IPS-20b (cell line): ENCODE data around the gene ADGRG4.
"Not testable (repeated sequence)": the region's sequence is repeated elsewhere in the genome, so short reads cannot be mapped to it uniquely, and the experiment has no call there.

Experiments
- H3K27ac ChIP-seq: one replicate; pipeline ENCODE4 v1.5.1; 2013; ENCODE audit warnings: low read length
- H3K27me3 ChIP-seq: 2 replicates; pipeline ENCODE4 v1.6.1; 2013; ENCODE audit warnings: mild to moderate bottlenecking, low read length, inconsistent platforms; ENCODE audit not compliant: insufficient read depth
- H3K36me3 ChIP-seq: 2 replicates; pipeline ENCODE4 v1.6.1; 2013; ENCODE audit warnings: low read depth, mild to moderate bottlenecking, inconsistent platforms, low read length, moderate library complexity; ENCODE audit not compliant: insufficient read depth
- H3K4me1 ChIP-seq: 2 replicates; pipeline ENCODE4 v1.6.1; 2013; ENCODE audit warnings: mild to moderate bottlenecking, control low read depth, inconsistent platforms, low read length, moderate library complexity; ENCODE audit not compliant: insufficient read depth
- H3K4me3 ChIP-seq: 2 replicates; pipeline ENCODE4 v1.5.1; 2013; ENCODE audit warnings: mild to moderate bottlenecking, low read length, inconsistent platforms
- H3K9ac ChIP-seq: 2 replicates; pipeline ENCODE4 v1.6.1; 2013; ENCODE audit warnings: low read depth, mild to moderate bottlenecking, inconsistent platforms, low read length, moderate library complexity
- H3K9me3 ChIP-seq: 2 replicates; pipeline ENCODE4 v1.6.1; 2013; ENCODE audit warnings: mild to moderate bottlenecking, low read depth, low read length, inconsistent platforms; ENCODE audit not compliant: insufficient read depth

ADGRG4 gene, protein sequence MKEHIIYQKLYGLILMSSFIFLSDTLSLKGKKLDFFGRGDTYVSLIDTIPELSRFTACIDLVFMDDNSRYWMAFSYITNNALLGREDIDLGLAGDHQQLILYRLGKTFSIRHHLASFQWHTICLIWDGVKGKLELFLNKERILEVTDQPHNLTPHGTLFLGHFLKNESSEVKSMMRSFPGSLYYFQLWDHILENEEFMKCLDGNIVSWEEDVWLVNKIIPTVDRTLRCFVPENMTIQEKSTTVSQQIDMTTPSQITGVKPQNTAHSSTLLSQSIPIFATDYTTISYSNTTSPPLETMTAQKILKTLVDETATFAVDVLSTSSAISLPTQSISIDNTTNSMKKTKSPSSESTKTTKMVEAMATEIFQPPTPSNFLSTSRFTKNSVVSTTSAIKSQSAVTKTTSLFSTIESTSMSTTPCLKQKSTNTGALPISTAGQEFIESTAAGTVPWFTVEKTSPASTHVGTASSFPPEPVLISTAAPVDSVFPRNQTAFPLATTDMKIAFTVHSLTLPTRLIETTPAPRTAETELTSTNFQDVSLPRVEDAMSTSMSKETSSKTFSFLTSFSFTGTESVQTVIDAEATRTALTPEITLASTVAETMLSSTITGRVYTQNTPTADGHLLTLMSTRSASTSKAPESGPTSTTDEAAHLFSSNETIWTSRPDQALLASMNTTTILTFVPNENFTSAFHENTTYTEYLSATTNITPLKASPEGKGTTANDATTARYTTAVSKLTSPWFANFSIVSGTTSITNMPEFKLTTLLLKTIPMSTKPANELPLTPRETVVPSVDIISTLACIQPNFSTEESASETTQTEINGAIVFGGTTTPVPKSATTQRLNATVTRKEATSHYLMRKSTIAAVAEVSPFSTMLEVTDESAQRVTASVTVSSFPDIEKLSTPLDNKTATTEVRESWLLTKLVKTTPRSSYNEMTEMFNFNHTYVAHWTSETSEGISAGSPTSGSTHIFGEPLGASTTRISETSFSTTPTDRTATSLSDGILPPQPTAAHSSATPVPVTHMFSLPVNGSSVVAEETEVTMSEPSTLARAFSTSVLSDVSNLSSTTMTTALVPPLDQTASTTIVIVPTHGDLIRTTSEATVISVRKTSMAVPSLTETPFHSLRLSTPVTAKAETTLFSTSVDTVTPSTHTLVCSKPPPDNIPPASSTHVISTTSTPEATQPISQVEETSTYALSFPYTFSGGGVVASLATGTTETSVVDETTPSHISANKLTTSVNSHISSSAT (N-terminal part only)

GRCh38 chrX:136300721-136301120 is at the start of gene ADGRG4:
ADGRG4 (plus strand) TSS chrX:136300963; CDS start chrX:136308778, 7,815 bp downstream.
- not testable (repeated sequence) for H3K4me3 ChIP-seq, H3K27me3 ChIP-seq, H3K4me1 ChIP-seq, H3K9ac ChIP-seq, H3K27ac ChIP-seq, H3K36me3 ChIP-seq, H3K9me3 ChIP-seq

DNA sequence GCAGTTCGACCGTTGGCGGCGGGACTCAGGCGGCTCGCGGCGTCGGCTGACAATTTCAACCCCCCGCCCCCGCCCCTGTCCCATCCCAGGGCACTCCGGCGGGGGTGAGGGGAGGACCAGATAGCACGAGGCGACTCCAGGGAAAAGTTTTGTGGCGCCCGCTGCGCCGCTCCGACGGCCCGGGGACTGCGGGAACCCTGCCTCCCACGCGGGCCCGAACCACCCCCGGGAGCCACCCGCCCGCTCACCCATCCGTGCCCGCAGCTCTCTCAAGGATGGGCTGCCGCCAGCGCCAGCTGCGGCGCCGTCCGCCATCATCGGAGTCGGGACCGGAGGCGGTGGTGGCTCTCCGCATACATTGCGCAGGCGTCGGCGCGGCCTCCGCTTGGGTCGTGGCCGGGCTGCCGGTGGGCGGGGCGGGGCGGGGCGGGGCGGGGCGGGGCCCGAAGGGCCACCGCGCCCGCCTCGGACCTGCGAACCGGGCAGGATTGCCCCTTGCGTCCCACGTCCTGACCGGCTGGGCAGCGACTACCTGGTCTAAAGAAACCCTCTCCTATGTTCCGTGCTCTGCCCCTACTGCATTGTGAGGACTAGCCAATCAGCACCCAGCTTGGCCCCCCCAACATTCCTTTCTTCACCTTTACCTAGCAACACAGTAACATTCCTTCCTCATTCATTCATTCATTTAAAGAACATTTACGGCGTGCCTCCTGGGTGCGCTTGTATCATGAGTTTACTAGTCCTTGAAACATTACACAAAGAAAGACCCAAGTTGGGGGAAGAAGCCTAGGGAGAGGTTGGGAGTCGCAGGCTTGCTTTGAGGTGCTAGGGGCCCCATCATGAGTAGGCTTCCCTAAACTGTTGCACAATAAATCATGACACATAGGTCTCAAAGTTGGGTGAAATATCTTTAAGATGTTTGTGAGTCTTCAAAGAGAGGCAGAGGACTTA is 49.4 kb upstream of the ADGRG4 start, which contains the start of gene MAP7D3:
Gene MAP7D3, minus strand, starts transcription at position 360 of the 951 bp plus-strand sequence. Its CDS starts 42 bp downstream, at position 318.
- no peaks in the 10 kb centered on the region for H3K36me3 ChIP-seq
- no peaks in the 10 kb centered on the region for H3K4me1 ChIP-seq
- H3K9me3 ChIP-seq, result no peaks in the 10 kb centered on the region
- no peaks in the 10 kb centered on the region; the same call in 1 of the 2 replicates for H3K27me3 ChIP-seq
- H3K4me3 ChIP-seq, result peak within 1 kb of the TSS; percentile 78
- peak within 1 kb of the TSS; percentile 67; the same call in 1 of the 2 replicates for H3K9ac ChIP-seq
- no peak within 1 kb of the TSS for H3K27ac ChIP-seq

DNA sequence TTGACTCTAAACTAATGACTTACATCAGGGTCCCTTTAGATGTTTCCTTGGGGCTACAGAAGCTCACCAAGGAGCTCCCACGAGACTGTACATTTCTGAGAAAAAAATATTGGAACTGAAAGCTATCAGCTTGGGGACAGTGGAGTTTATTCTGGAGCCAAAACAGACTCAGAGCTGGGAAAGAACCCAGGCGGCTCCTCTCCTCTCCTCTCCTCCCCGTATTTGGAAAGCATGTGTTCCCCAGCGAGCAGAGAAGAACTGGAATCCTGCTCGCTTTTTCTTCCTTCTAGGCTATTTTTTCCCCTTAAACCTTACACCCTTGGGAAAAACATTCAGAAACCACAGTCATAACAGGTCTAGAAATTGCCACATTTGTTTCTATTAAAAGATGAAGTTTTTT is 45.2 kb upstream of the ADGRG4 start:
- H3K4me1 ChIP-seq, result no peaks in the 10 kb centered on the region
- H3K9ac ChIP-seq, result no peak overlapping the region
- H3K9me3 ChIP-seq, result no peaks in the 10 kb centered on the region
- no peaks in the 10 kb centered on the region for H3K36me3 ChIP-seq
- H3K4me3 ChIP-seq, result no peak overlapping the region
- no peak overlapping the region for H3K27ac ChIP-seq
- H3K27me3 ChIP-seq, result no peaks in the 10 kb centered on the region

DNA sequence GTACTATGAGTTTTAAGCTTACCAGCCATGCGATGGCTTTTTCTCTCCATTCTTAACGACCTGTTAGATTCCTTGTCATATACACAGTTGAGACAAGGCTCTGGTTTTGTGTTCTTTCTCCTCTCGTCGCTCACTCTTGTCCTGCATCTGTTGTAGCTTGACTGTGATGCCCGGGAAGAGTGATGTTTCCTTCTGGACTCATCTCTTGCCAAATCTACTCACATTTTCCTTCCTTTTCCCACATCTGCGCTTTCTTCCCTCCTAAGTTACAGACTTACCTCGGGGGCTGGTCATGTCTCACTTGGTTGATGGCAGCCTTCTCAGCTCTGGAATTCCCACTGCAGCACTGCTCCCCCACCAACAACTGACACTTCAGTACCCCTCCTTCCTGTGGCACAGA is 44.7 kb upstream of the ADGRG4 start:
- Histone ChIP-seq H3K27ac (no peak overlapping the region), H3K4me3 (no peak overlapping the region), H3K4me1 (no peaks in the 10 kb centered on the region), H3K9ac (no peak overlapping the region), H3K9me3 (no peaks in the 10 kb centered on the region), H3K36me3 (no peaks in the 10 kb centered on the region), H3K27me3 (no peaks in the 10 kb centered on the region)

DNA sequence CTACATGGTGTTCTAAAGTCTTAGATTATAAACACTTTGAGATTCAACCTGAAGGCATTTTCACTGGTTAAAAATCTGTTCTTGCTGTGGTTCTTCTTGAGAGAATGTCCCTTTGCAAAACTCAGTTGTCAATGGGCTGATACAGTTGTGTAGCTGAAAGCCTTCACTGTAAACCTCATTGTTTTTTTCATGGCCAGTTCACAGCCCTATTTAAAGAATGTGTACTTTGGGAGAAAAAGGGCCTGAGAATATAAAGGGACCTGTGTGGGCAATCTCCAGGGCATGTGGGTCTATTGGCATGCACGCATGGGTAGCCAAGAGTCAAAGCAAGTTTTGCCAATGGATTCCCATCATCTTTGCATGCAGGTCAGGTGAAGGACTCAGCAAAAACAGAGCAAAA is 41.8 kb upstream of the ADGRG4 start:
- Histone ChIP-seq H3K4me1 (no peaks in the 10 kb centered on the region), H3K27me3 (no peaks in the 10 kb centered on the region), H3K9me3 (no peaks in the 10 kb centered on the region), H3K4me3 (no peak overlapping the region), H3K36me3 (no peaks in the 10 kb centered on the region), H3K27ac (no peak overlapping the region), H3K9ac (no peak overlapping the region)

GRCh38 chrX:136259543-136259942 is 41.2 kb upstream of the ADGRG4 start:
- Histone ChIP-seq H3K36me3 (no peaks in the 10 kb centered on the region), H3K9ac (no peak overlapping the region), H3K27me3 (no peaks in the 10 kb centered on the region), H3K9me3 (no peaks in the 10 kb centered on the region), H3K27ac (no peak overlapping the region), H3K4me3 (no peak overlapping the region), H3K4me1 (no peaks in the 10 kb centered on the region)

GRCh38 chrX:136260776-136261175 is 40.0 kb upstream of the ADGRG4 start:
- no peak overlapping the region for H3K4me3 ChIP-seq
- H3K9ac ChIP-seq, result no peak overlapping the region
- no peak overlapping the region for H3K27ac ChIP-seq
- no peaks in the 10 kb centered on the region for H3K36me3 ChIP-seq
- H3K9me3 ChIP-seq, result no peaks in the 10 kb centered on the region
- no peaks in the 10 kb centered on the region for H3K27me3 ChIP-seq
- no peaks in the 10 kb centered on the region for H3K4me1 ChIP-seq

GRCh38 chrX:136261321-136261720 is 39.4 kb upstream of the ADGRG4 start:
- Histone ChIP-seq H3K4me3 (no peak overlapping the region), H3K27ac (no peak overlapping the region), H3K4me1 (no peaks in the 10 kb centered on the region), H3K27me3 (no peaks in the 10 kb centered on the region), H3K9ac (no peak overlapping the region), H3K36me3 (no peaks in the 10 kb centered on the region), H3K9me3 (no peaks in the 10 kb centered on the region)

DNA sequence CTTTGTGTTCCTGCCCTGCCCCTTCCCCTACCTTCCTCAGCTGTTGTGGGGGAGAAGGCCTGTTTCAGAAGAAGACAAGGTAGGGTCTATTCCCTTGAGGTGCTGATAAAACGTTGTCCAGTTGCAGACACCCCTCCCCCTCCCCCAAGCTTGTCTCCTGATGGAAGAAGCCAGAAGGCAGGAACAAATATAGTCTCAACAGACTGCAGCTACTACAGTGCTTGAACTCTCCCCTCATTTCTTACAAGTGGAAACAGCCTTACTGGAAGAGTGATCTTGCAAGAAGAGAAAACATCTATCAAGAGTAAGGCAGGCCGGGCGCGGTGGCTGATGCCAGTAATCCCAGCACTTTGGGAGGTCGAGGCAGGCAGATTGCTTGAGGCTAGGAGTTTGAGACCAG is 38.5 kb upstream of the ADGRG4 start:
- Histone ChIP-seq H3K9me3 (no peaks in the 10 kb centered on the region), H3K36me3 (no peaks in the 10 kb centered on the region), H3K27ac (no peak overlapping the region), H3K4me1 (no peaks in the 10 kb centered on the region), H3K27me3 (no peaks in the 10 kb centered on the region), H3K9ac (no peak overlapping the region), H3K4me3 (no peak overlapping the region)

GRCh38 chrX:136262812-136263315 is 37.9 kb upstream of the ADGRG4 start:
- no peaks in the 10 kb centered on the region for H3K36me3 ChIP-seq
- no peaks in the 10 kb centered on the region for H3K27me3 ChIP-seq
- H3K4me3 ChIP-seq, result no peak overlapping the region
- no peaks in the 10 kb centered on the region for H3K4me1 ChIP-seq
- no peaks in the 10 kb centered on the region for H3K9me3 ChIP-seq
- no peak overlapping the region for H3K27ac ChIP-seq
- no peak overlapping the region for H3K9ac ChIP-seq
